GM18519 (cell line): ENCODE measurements around the gene KDM2A.

Experiments
- ATAC-seq: cut with Tn5 transposase; IDR thresholded peaks from one replicate; pipeline ENCODE4 v1.9.1; 2021; ENCODE audit warnings: mild to moderate bottlenecking, moderate library complexity; ENCODE audit not compliant: unreplicated experiment, low FRiP score

KDM2A gene

DNA sequence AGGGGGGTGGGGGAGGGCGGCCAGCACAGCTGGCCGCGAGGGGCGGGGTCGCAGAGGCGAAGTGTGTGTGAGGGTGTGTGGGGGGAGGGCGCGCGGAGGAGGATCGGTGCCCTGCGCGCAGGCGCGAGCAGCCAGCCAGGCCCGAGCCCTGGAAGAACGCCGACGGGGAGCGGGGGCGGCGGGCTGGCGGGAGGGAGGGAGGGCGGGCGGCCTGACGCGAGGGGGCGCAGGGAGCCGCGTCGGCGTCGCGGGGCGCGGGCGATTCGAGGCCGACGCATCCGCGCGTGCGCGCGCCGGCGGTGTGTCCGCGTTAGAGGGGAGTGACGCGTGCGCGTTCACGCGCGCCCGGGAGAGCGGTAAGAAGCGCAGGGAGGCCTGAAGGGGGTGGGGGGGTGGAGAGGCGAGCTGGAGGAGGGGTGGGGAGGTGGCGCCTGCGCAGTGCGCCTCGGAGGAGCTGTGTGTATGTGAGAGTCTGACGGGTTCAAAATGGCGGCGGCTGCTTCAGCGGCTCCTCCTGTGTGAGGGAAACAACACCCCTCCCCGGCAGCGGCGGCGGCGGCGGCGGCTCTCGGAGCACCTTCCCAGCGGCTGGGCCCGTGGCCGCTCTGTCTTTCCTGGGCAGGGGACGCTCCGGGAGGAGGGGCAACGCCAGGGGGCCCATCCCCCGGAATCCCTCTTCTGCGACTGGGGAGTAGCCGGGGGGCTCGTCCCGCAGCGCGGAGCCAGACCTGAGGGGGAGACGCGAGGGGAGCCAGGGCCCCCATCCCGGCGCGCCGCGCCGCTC, at the start of gene KDM2A:
KDM2A (plus strand) TSS at position 463 of the 784 bp plus-strand sequence. CDS start 2,054 bp downstream, outside the sequence.
- ATAC-seq, result peak; percentile 44

DNA sequence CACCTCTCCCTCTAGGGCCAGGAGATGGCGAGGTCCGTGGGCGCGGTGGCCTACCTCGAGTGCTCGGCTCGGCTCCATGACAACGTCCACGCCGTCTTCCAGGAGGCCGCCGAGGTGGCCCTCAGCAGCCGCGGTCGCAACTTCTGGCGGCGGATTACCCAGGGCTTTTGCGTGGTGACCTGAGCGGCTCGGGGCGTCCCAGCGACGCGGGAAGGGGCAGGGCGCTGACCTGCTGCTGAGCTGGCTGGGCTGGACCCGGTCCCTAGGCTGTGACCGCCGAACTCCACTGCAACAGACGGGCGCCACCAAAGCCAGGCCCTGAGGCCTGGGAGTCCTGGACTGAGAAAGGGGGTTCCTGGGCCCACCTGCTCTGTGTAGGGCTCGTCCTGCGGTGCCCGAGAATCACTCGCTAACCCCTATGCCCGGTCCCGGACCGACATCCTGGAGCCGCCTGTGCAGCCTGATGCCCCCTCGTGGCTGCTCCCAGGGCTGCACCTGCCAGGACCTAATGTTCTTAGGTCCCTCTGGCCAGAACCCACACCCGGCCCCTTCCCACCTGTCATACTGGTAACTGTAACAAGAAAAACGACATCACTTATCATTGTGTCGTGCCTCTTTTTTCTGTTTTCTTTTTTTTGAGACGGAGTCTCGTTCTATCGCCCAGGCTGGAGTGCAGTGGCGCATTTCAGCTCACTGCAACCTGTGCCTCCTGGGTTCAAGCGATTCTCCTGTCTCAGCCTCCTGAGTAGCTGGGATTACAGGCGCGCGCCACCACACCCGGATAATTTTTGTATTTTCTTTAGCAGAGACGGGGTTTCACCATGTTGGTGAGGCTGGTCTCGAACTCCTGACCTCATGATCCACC, 47.4 kb upstream of the KDM2A start:
- ATAC-seq, result no peak

DNA sequence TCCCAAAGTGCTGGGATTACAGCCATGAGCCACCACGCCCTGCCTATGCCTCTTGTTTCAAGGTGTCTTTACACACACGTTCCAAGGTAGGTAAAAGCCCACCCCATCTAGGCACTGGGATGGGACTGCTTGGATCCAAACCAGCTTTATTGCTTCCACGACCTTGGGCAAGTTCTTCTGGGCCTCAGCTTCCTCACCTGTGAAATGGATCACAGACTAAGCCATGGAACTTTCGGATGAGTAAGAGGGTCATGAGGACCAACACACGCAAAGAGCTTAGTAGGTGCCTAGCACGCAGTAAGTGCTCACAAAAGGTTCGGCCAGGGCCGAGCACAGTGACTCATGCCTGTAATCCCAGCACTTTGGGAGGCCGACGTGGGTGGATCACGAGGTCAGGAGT, 46.8 kb upstream of the KDM2A start:
- no peak for ATAC-seq

DNA sequence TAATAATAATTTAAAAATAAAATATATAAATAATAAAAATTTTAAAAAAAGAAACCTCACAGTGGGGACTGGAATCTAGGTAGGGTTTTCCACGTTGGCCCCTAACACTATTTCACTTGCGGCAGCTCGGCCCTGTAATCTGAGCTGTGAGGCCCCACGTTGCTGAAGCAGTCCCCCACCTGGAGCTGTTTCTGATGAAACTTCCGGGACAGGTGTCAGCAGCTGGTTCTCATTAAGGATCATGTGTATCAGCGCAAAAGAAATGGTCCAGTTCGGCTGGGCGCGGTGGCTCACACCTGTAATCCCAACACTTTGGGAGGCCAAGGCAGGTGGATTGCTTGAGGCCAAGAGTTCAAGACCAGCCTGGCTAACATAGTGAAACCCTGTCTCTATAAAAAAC, 45.2 kb upstream of the KDM2A start:
- ATAC-seq, result no peak

DNA sequence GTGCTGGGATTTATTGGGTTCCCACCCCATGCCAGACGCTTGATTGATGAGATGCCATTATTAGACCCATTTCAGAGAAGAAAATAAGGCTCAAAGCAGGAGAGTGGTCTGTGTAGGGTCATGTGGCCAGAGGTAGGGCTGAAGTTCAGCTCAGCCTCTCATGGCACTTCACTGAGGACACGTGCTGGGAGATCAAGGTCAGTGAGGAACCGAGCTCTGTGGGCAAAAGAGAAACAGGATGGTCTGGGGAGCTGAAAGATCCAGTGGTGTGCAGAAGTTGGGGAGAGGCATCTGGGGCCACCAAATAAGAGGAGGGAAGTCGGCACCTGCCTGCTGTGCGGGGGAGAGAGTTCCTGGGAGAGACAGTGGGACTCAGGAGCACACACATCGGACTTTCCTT, 42.9 kb upstream of the KDM2A start:
- no peak for ATAC-seq

DNA sequence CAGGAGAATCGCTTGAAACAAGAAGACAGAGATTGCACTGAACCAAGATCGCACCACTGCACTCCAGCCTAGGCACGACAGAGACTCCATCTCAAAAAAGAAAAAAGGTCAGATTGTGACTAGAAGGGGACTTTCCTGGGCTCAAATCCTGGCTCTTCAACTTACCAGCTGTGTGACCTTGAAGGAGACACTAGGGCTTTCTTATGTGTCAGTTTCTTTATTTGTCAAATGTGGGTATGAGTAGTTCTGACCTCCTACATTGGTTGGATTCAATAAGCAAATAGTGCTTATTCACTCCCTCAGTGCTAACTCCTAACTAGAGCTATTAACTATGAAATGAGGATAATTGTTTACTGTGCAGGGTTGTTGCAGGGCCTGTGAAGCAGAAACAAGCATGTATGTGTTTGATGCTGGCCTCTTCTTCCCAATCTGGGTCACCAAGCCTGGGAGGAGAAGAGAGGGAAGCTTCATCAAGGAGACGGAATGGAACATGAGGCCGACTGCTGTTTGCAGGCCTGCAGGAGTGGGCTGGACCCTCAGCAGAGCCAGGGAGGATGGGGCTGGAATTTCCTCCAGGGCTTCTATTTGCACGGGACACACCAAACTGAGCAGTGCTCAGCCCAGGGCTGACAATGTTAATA, 39.9 kb upstream of the KDM2A start:
- ATAC-seq, result no peak

DNA sequence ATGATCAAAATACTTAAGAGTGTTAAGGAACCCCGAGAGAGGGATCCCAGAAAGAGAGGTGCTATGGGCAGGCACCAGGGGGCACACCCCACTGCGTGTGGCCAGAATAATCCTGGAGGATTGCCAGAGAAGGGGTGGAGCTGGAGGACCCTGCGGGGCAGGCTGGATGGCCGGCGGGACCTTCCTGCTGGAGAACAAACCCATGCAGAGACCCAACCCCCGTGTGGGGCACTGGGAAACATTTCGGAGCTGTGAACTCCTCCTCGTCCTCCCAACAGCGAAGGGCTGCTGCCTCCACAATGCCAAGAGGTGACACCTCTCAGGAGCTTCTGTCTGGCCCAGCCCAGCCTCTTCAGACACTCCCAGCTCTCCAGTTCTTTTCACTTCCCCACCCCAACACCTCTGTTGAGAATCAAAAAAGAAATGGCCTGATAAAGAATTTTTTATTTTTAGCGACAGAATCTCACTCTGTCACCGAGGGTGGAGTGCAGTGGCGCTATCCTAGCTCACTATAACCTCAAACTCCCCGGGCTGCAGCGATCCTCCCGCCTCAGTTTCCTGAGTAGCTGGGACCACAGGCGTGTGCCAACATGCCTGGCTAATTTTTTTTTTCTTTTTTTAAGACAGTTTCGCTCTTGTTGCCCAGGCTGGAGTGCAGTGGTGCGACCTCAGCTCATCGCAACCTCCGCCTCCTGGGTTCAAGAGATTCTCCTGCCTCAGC, 36.8 kb upstream of the KDM2A start:
- ATAC-seq, result no peak

DNA sequence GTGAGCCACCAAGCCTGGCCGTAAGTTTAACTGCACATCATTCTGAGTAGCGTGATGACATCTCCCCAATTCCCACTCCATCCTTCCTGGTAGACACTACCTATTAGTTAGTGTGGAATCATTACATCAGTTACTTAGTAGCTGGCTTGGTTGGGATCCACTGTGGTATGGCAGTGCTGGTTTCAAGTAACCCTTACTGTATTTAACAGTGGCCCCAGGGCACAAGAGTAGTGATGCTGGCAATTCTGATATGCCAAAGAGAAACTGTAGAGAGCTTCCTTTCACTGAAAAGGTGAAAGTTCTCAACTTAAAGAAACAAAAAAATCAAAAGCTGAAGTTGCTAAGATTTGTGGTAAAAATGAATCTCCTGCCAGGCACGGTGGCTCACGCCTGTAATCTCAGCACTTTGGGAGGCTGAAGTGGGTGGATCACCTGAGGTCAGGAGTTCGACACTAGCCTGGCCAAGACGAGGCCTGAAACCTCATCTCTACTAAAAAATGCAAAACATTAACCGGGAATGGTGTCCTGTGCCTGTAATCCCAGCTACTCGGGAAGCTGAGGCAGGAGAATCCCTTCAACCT, 35.2 kb upstream of the KDM2A start:
- no peak for ATAC-seq

DNA sequence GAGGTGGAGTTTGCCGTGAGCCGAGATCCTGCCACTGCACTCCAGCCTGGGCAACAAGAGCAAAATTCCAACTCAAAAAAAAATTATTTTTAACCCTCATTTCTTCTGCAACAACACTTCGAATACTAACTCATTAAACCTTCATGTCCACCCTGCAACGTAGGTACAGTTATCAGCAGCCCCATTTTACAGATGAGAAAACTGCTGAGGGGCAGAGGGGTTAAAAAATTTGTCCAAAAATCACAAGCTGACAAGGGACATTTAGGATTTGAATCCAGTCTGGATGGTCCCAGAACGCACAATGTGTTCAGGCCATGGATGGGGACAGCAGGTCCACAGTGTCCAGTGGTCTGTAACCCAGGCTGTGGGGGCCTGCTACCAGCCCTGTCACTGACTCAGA, 33.4 kb upstream of the KDM2A start:
- ATAC-seq, result no peak

DNA sequence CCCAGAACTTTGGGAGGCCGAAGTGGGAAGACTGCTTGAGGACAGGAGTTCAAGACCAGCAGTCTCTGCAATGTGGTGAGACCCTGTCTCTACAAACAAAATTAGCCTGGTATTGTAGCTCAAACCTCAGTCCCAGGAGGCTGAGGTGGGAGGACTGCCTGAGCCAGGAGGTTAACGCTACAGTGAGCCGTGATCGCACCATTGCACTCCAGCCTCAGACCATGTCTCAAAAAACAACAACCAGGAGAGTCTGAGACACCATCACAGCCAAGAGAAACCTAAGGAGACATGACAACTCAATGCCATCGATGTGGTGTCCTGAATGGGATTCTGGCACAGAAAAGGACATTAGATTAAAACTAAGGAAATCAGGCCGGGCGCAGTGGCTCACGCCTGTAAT, 28.3 kb upstream of the KDM2A start:
- no peak for ATAC-seq

DNA sequence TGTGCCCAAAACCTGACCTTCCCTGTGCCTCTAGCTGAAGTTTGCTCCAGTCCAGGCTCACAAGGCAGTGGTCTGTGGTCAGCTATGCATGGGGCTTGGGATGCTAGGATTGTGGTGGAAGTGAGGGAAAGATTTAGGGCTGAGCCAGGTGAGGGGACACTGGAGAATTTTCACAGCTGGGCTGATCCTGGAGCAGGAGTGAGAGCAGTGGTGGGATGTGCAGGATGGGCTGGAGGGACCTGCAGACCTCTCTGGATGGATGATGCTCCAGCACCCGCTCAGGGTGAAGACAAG, 23.9 kb upstream of the KDM2A start:
- ATAC-seq, result no peak

DNA sequence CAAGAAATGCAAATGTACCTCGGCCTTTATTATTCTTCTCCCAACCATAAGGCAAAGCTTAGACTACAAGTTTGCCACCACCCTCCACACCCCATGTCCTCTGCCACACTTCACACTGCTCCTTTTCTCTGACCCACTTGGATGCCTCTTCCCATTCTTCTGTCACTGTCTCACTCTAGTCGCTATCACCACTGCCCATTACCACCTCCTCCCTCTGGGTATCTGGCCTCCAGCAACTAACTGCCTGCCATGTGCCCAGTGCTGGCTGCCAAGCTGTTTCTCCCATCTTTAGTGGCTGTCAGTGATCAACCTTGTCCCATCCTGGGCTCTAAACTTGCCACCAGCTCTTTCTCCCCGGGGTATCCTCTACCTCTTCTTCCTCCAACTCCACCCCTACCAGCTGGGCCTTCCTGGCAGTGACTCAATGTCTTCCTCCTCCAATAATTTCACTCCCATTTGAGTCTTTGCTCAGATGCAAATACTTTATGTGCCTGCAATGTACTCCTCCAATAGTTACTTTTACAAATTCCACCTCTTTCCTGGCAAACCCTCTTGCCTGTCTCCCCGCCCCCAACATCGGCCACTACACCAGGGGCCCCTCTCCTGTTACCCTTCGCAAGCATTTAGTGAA, 20.1 kb upstream of the KDM2A start:
- ATAC-seq, result no peak

DNA sequence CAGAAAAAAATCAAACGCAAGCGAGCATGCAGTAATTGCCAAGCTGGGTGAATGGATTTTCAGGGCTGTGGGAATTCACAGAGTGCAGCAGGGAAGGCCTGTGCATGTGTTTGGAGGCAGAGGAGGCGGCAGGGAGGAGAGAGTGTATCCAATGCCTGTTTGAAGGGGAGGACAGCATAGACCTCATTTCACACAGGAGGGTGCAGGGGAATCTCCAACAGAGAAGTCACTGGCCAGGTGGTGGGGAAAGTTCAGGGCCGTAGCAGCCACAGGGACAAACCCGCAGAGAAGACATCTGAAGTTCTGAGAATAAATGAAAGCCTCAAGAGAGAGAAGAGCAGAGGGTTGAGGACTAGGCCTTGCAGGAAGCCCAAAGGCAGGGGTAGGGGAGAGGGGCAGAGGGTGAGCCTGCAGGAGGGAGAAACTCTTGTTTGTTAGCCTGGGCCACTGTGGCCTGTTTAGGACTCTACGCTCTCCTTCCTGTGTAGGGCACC, 19.2 kb upstream of the KDM2A start:
- no peak for ATAC-seq

DNA sequence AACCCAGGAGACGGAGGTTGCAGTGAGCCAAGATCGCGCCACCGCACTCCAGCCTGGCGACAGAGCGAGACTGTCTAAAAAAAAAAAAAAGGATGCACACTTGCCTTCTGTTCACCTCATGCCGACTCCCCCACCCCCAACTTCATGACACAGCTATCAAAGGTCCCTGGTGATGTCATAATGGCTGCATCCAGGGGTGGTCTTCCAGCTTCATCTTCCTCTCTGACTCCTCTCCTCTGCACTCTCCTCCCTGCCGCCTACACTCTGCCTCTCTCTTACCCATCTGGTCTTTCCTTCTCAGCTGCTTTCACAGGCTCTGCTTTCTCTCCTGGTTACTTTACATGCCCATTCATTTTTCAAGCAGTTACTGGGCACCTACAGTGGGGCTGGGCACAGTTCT, 16.4 kb upstream of the KDM2A start:
- no peak for ATAC-seq

DNA sequence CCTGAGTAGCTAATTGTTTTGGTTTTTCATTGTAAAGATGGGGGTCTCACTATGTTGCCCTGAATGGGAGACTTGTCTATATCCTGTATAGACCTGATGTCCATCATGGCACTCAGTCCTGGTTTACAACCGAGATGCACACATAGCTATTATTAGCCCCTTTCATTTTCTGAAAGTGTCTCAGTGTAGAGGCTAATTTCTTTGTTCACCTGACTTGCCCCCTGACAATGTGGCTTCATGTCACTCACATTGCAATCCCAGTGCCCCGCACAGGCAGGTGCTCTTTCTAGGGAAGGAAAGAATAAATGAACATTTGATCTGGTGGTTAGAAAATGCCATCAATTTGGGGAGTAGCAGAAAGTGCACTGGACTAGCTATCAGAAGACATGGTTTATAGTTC, 13.1 kb upstream of the KDM2A start:
- no peak for ATAC-seq

DNA sequence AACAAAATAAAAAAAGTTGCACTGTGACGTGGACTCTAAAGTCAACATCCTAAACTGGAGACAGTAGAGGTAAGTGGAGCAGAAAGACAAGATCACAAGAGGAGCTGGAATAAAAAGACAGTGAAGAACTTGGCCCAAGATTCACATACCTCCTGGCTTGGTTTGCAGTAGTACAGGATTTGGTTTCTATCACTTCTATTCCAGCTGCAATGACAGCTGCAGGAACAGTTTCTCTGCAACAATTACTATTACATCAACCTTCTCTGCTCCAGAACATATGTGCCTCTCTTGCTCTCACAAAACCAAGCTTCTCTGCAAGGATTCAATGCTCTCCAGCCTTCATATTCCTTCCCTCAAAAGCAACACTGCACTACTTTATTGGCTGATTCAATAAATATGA, 7.8 kb upstream of the KDM2A start:
- ATAC-seq, result no peak

DNA sequence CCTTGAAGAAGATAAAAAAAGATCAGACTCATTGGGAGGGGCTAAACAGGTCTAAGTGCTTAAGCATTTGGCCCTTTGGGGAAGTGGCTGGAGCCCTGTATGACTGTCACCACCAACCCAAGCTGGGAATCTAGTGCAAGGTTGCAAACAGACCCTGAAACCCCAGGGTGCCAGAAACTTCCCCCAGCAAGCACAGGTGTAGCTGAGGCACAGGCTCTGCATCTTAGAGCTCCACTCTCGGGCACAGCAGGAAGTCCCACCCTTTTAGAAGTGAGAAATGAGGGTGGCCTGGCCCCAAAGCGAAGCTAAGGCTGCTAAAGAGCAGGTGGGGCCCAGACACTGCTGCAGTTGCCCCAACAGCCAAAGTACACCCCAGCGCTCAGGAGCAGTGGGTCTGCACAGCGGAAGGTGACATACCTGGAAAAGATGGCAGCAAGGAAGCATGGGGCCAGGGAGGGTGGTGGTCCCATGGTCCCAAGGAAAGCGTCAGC, 5.8 kb upstream of the KDM2A start:
- no peak for ATAC-seq

DNA sequence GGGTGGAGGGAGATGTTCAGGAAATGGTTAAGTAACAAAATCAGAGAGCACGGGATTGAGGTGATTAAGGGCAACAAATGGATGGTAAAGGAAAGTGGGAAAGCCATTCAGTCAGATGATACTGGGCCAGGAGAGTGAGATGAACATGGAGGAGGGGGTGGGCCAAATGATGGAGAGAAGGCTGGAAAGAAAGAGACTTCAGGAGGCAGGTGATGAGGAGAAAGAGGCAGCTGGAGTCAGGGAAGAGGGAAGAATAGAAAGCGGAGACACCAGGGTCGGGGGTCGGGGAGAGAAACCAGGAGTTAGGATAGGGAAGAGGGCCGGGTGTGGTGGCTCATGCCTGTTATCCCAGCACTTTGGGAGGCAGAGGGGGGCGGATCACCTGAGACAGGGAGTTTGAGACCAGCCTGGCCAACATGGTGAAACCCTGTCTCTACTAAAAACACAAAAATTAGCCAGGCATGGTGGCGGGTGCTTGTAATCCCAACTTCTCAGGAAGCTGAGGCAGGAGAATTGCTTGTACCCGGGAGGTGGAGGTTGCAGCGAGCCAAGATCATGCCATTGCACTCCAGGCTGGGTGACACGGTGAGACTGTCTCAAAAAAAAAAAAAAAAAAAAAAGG, 4.7 kb upstream of the KDM2A start:
- no peak for ATAC-seq

DNA sequence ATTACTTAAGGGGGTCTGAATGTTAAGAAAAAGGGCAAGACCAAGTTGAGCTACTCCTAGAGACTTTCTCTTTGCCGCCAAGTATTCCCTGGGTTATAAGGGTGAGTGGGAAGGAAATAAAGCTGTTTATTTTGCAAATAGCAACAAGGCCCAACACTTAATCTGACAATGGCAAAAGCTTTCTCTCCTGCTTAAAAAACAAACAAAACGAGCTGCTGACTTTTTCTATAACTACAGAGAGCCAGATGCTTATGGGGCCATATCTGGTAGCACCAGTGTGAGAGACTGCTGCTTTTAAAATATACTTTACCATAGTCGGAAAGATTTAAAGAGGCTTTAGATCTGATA, 2.3 kb upstream of the KDM2A start:
- ATAC-seq, result no peak
